IPS-11a (cell line): ENCODE measurements around the gene CNDP1.
"Not testable (repeated sequence)": the region's sequence is repeated elsewhere in the genome, so short reads cannot be mapped to it uniquely, and the experiment has no call there.

Experiments used
- H3K4me3 ChIP-seq: one replicate; pipeline ENCODE4 v1.5.1; 2013; ENCODE audit warnings: low read depth, low read length, control low read depth

The CNDP1 gene

GRCh38 chr18:74541703-74542555, 7.6 kb downstream of the CNDP1 start:
- H3K4me3 ChIP-seq = no peak overlapping the region

- no peak overlapping the region for H3K4me3 ChIP-seq
Observed at GRCh38 chr18:74544898-74545297, 10.6 kb downstream of the CNDP1 start.

DNA sequence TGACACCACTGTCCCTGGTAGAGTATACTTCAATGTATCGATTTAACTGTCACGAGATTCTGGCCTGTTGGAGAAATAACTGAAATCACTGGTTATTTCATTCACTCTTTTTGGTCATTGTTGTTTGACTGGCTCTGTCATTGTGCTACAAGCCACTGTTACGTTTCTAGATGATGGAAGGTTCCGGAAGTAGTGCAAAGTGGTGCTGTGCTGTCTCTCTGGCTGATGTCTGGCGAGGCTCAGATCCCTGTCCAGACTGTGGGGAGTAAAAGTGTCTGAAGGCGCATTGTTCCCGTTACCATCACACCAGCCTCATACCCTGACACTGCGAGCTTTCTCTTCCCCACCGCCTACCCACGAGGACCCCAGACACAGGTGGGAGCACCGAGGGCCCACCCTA, 11.7 kb downstream of the CNDP1 start:
- H3K4me3 ChIP-seq = no peak overlapping the region

DNA sequence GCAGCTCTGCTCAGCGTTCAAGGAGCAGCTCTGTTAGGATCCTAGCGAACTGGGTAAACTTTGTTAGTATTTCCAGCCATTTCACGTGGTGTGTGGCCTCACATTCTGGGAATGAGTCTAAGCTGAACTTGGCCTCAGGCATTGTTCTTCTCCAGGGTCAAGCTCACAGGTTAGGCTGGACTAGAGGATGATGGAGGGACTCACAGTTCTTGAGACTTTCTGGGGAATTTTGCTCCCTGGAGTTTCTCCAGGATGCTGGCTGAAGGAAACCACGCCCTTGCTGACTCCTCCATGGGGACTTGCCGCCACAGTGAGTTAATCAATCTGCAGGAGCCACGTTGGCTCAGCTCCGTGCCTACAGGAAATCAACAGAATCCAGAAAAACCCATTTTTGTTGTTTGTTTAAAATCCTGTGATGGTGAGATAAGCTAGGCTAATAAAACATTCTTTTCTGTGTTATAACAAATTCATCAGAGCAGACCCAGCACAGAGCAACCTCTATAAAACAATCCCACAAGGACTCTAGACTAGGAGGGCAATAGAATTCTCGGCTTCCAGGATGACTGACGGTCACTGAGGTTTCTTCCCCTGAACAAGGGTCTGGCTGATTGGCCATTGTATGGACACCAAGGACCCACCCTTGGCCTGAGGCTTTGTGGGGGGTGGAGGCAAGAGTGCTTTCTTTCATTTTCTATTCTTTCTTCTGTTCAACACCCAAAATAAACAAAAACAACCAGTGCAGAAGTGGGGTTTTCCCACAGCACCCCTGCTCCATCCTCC, 12.6 kb downstream of the CNDP1 start:
- H3K4me3 ChIP-seq = no peak overlapping the region

GRCh38 chr18:74547860-74548259, 13.6 kb downstream of the CNDP1 start:
- no peak overlapping the region for H3K4me3 ChIP-seq

DNA sequence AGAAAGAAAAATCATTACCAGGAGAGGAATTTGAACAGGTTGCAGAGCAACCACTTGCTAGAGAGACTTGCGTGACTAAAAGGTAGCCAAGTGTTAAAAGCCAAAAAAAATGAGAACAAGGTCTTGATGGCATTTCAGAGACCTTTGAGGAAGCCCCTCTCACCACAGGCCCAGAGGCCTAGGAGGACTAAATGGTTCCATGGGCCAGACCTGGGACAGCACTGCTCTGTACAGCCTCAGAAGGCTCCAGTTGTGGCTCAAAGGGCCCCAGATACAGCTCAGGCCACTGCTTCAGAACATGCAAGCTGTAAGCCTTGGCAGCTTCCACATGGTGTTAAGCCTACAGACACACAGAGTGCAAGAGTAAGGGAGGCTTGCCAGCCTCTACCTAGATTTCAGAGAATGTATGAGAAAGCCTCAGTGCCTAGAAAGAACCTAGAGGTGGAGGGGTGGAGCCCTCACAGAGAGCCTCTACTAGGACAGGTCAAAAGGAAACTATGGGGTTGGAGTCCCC, 15.3 kb downstream of the CNDP1 start:
- H3K4me3 ChIP-seq = no peak overlapping the region

DNA sequence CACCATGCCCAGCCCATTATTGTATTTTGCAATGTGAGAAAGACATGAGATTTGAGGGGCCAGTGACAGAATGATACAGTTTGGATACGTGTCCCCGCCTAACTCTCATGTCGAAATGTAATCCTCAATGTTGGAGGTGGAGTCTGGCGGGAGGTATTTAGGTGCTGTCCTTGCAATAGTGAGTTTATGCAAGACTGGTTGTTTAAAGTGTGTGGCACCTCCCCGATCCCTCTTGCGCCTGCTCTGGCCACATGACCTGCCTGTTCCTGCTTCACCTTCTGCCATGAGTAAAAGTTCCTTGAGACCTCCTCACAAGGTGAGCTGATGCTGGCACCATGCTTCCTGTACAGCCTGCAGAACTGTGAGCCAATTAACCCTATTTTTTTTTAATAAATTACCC, 16.6 kb downstream of the CNDP1 start:
- H3K4me3 ChIP-seq = no peak overlapping the region

DNA sequence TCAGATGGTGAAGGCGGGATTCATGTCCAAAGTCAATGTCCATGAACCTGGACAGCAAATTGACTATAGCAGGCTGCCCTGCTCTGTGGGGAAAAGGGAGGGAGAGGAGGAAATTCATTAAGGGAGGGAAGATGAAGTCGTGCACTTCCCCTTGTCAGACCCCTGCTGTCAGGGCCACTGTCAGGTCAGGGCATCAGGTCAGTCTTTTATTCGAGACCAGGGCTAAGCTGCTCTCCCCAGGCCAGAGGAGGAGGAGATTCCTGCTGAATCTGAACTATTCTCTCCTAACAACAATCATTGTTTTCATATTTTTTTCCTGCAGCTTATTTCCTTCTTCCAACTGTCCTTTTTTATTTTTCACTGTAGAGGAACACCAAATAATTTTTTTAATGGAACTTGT, 17.2 kb downstream of the CNDP1 start:
- H3K4me3 ChIP-seq = no peak overlapping the region

DNA sequence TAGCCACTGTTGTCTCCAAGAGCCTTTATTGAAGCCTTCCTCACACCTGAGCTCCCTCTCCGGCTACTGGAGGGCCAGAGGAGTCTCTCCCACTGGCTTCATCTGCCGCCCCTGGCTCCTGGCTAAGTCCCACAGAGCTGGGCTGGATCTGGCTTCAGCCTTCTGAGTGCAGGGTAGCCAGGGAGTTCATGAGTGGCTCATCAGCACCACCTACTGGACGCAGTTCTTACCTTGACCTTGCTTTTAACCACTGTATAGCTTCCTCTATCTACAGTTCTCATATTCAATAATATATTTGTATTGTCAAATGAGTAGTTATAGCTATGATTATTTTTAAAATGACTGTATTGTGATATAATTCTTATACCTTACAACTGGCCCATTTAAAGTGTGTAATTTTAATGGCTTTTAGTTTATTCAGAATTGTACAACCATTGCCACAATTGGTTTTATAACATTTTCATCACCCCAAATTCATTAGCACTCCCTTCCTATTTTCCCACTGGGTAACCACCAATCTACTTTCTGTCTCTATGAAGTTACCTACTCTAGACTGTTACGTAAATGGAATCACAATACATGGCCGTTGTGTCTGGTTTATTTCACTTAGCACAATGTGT, 17.7 kb downstream of the CNDP1 start:
- H3K4me3 ChIP-seq = no peak overlapping the region

DNA sequence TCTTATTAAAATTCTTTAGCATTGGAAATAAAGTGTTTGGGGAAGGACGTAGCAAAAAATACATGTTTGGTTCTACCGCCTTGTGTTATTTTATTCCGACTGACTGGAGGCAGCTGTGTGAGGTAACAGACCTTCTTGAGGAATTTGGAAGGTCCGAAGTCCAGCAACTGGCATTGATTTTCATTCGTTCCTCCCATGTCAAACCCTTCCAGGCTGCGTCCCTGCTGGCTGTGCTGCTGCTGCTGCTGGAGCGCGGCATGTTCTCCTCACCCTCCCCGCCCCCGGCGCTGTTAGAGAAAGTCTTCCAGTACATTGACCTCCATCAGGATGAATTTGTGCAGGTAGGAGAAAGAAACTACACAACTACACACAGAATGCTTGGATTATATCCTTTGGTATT, 21.8 kb downstream of the CNDP1 start:
- no peak overlapping the region for H3K4me3 ChIP-seq

GRCh38 chr18:74558096-74558495, 23.8 kb downstream of the CNDP1 start:
- H3K4me3 ChIP-seq = no peak overlapping the region

DNA sequence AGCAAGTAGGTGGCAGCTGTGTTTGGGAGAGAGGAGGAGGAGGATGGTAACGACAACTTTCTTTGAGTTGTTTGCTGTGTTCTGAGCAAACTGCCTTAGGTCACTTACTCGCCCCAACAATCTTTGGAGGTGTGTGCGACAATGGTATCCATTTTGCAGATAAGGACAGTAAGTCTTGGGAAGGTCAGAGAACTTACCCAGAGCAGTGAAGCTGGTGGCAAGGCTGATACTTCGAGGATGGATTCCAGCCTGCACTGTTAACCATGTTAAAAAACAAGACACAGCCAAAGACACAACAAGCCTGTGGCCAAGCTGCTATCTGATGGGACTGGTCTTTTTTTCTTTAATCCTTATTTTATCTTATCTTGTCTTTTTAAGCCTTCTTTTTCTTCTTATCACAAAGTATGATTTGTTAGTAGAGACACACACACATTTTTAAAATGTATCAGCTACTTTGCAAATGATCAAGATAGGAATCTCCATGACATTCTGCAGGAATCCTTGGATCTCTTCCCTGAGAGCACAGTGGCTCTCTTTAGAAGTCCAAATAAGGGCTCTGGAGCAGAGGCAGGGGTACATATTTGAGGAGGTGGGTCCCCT, 27.9 kb downstream of the CNDP1 start:
- no peak overlapping the region for H3K4me3 ChIP-seq

GRCh38 chr18:74562775-74563174, 28.5 kb downstream of the CNDP1 start:
- H3K4me3 ChIP-seq = no peak overlapping the region

DNA sequence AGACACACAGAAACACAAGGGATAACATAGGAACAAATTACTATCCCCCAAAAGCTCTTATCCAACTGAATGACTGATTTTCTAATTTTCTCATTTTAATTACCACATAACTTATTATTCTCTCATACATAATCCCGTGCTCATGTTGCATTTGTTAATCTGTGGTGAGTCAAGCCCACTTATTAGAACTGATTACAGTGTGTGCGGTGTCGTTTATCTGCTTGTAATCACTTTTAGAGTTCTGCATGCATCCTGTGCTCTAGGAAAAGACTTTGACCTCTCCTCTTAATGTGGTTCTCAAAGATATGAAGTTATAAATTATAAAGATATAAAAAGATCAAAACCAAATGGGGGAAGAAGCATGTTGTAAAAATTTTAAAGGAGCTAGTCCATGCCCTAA, 29.7 kb downstream of the CNDP1 start:
- no peak overlapping the region for H3K4me3 ChIP-seq

DNA sequence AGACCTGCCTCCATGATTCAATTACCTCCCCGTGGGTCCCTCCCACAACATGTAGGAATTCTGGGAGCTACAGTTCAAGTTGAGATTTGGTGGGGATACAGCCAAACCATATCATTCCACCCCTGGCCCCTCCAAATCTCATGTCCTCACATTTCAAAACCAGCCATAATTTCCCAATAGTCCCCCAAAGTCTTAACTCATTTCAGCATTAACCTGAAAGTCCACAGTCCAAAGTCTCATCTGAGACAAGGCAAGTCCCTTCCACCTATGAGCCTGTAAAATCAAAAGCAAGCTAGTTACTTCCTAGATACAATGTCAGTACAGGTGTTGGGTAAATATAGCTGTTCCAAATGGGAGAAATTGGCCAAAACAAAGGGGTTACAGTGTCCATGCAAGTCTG, 30.9 kb downstream of the CNDP1 start:
- H3K4me3 ChIP-seq = not testable (repeated sequence)

DNA sequence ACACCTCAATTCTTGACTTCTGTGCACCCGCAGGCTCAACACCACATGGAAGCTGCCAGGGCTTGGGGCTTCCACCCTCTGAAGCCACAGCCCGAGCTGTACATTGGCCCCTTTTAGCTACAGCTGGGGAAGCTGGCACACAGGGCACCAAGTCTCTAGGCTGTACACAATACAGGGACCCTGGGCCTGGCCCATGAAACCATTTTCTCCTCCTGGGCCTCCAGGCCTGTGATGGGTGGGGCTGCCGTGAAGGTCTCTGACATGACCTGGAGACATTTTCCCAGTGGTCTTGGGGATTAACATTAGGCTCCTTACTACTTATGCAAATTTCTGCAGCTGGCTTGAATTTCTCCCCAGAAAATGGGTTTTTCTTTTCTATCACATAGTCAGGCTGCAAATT, 31.7 kb downstream of the CNDP1 start:
- H3K4me3 ChIP-seq = not testable (repeated sequence)

DNA sequence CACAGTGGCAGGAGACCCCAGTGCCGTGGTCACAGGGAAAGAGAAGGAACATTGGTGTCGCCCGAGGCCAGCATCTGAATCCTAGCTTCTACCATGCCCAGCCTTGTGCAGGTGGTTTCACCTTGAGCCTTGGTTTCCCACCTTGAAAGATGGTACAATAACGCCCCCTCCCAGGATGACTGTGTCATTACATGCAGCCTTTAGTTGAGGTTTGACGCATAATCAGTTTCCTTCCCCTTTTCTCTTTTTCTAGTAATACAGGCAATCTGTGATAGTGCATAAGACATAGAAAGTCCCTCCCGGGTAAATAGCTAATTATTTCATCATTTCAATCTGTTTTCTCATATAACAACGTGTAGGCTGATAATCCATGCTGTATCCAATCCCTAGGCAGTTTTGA, 33.5 kb downstream of the CNDP1 start:
- H3K4me3 ChIP-seq = no peak overlapping the region

DNA sequence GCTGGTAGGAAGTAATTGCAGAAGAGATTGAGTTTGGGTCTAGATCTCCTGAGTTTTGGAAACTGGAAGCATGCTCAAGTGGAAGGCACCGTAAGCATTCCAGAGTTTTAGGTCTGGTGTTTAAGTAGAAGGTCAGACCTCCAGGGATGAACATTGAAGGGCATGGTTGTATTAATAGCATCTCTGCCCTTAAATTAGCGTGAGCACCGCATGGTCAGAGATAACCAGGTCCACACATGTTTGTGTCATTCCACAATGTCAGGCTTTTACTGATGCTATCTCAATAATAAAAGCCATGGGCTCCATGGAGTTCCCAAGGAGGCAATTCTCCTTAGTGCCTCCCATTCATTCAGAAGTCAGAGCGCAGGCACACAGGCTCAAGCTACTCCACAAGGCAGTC, 35.1 kb downstream of the CNDP1 start:
- no peak overlapping the region for H3K4me3 ChIP-seq

DNA sequence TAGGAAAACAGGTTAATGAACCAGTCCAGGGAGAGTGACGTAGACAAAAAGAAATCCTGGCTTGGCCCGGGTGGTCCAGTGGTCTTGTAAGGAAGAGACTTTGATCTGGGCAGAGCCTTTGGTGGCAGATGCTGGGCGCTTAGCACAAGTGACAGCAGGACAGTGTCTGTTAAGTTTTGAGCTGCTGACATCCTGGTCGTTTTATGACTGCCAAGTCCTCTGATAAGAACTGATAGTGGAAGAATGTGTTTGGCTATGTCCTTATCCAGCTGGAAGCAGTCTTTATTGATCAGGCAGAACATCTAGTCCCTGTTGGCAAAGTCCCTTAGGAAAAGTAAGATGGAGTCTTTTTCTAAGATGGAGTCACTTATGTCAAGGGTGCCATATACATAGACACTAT, 36.0 kb downstream of the CNDP1 start:
- H3K4me3 ChIP-seq = no peak overlapping the region

DNA sequence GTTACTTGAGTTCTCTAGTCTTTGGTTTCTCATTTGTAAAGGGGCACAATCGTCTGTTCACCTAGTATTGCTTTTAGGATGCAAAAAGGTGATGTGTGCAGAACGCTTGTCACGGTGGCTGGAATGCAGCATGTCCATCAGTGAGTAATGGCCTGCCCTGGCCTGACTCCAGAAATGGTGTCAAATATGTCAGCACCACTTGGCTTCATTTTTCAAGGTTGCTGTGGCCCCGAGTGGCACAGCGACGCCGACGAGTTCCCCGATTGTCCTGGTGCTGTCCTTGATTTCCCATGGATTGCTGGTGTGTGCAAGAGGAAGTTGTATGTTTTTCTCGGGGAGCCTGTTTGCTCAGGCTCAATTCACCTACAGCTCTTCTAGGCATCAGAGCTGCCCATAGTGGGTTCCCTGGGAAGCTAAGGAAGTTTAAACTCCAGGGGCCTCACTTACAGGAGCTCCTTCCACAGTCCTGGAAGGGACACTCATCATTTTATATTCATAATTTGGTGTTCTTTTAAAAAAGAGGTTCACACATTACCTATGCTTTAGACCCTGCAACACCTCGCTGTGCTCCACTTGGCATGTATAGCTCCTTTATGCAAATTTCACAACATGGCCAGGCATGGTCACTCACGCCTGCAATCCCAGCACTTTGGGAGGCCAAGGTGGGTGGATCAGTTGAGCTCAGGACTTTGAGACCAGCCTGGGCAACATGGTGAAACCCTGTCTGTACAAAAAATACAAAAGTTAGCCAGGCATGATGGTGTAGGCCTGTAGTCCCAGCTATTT, 37.8 kb downstream of the CNDP1 start:
- no peak overlapping the region for H3K4me3 ChIP-seq

DNA sequence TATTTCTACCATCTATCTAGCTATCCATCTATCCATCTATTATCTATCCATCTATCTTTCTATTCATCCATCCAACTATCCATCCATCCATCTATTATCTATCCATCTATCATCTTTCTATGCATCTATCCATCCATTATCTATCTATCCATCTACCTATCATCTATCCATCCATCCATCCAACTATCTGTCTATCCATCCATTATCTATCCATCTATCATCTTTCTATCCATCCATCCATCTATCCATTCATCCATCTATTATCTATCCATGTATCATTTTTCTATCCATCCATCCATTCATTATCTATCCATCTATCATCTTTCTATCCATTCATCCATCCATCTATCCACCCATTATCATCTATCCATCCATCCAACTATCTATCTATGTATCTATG, 38.8 kb downstream of the CNDP1 start:
- H3K4me3 ChIP-seq = no peak overlapping the region
